Measurements from ENCODE around the gene UNK.

GRCh38 chr17:75767881-75768280, 16.7 kb upstream of the UNK start:
- TF ChIP-seq POLR2A (IDR thresholded peaks at IDR 0.05) (no peak), CTCF (IDR thresholded peaks at IDR 0.05) (no peak)

Measured in right lobe of liver (tissue), 4 donors.